Parathyroid adenoma (tissue), 2 donors: Measurements from ENCODE around the gene GSC.

Experiments used
- H2AFZ ChIP-seq: fragments of 300-600 bp; sonication (generic); one replicate; pipeline ENCODE4 v1.7.0; 2017; ENCODE audit warnings: antibody characterized with exemption, mild to moderate bottlenecking
- H3K27ac ChIP-seq: fragments of 300-600 bp; sonication (generic); one replicate; pipeline ENCODE4 v1.7.0; 2017
- H3K27me3 ChIP-seq: fragments of 300-600 bp; sonication (generic); one replicate; pipeline ENCODE4 v1.7.0; 2017; ENCODE audit warnings: low read length; ENCODE audit not compliant: control insufficient read depth, insufficient read depth
- H3K36me3 ChIP-seq: fragments of 300-600 bp; sonication (generic); one replicate; pipeline ENCODE4 v1.7.0; 2017; ENCODE audit warnings: low read length; ENCODE audit not compliant: control insufficient read depth, insufficient read depth
- H3K4me1 ChIP-seq: fragments of 300-600 bp; sonication (generic); one replicate; pipeline ENCODE4 v1.7.0; 2017; ENCODE audit warnings: control low read depth
- H3K4me2 ChIP-seq: fragments of 300-600 bp; sonication (generic); one replicate; pipeline ENCODE4 v1.7.0; 2017; ENCODE audit warnings: low read length
- H3K4me3 ChIP-seq: fragments of 300-600 bp; sonication (generic); one replicate; pipeline ENCODE4 v1.7.0; 2017; ENCODE audit warnings: low read depth, low read length
- H3K79me2 ChIP-seq: fragments of 300-600 bp; sonication (generic); one replicate; pipeline ENCODE4 v1.7.0; 2017; ENCODE audit warnings: control low read depth
- H3K9ac ChIP-seq: fragments of 300-600 bp; sonication (generic); one replicate; pipeline ENCODE4 v1.7.0; 2017; ENCODE audit warnings: mild to moderate bottlenecking
- H3K9me3 ChIP-seq: fragments of 300-600 bp; sonication (generic); one replicate; pipeline ENCODE4 v1.7.0; 2017; ENCODE audit warnings: low read length; ENCODE audit not compliant: control insufficient read depth
- TF ChIP-seq, protein P1 (sequence below): fragments of 300-600 bp; sonication (generic); IDR thresholded peaks from one replicate; pipeline ENCODE4 v1.7.0; 2017; ENCODE audit warnings: antibody characterized with exemption, mild to moderate bottlenecking
- donor health status: primary hyperparathyroidism.

Gene GSC

DNA sequence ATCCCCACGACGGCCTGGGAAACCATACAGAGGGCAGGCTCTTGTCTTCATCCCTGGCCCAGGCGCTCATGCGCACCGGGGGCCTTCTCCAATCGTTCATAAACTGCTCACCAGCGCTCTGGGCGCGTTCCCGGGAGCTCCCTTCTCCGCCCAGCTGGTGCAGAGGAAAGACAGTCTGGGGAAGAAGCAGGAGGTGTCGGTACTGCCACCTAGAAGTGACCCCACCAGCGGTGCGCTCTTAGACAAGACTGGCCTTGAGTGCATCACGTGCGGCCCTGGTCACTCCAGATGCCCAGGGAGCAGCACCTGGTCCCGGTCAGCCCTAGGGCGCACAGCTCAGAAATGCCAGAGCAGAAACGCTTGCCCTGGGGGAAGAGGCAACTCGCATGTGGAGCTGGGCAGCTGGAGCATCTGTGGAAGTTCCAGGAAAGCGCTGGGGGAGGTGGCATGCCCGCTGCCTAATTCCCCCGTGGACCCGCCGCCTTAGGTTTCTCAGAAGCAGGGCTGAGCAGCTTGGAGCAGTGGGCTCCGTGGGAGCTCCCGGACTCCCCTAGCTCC, 2.5 kb downstream of the GSC start:
- Histone ChIP-seq H3K36me3 (no peaks in the 10 kb centered on the region), H3K4me3 (no peak overlapping the region), H3K9me3 (no peaks in the 10 kb centered on the region), H3K4me1 (peaks cover 4% of the 10 kb centered on the region), H3K27ac (no peak overlapping the region), H3K79me2 (no peaks in the 10 kb centered on the region), H2AFZ (no peak overlapping the region), H3K9ac (no peak overlapping the region), H3K4me2 (no peak overlapping the region), H3K27me3 (peaks cover 10% of the 10 kb centered on the region)
- TF ChIP-seq, protein P1, sequence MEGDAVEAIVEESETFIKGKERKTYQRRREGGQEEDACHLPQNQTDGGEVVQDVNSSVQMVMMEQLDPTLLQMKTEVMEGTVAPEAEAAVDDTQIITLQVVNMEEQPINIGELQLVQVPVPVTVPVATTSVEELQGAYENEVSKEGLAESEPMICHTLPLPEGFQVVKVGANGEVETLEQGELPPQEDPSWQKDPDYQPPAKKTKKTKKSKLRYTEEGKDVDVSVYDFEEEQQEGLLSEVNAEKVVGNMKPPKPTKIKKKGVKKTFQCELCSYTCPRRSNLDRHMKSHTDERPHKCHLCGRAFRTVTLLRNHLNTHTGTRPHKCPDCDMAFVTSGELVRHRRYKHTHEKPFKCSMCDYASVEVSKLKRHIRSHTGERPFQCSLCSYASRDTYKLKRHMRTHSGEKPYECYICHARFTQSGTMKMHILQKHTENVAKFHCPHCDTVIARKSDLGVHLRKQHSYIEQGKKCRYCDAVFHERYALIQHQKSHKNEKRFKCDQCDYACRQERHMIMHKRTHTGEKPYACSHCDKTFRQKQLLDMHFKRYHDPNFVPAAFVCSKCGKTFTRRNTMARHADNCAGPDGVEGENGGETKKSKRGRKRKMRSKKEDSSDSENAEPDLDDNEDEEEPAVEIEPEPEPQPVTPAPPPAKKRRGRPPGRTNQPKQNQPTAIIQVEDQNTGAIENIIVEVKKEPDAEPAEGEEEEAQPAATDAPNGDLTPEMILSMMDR = no peak

DNA sequence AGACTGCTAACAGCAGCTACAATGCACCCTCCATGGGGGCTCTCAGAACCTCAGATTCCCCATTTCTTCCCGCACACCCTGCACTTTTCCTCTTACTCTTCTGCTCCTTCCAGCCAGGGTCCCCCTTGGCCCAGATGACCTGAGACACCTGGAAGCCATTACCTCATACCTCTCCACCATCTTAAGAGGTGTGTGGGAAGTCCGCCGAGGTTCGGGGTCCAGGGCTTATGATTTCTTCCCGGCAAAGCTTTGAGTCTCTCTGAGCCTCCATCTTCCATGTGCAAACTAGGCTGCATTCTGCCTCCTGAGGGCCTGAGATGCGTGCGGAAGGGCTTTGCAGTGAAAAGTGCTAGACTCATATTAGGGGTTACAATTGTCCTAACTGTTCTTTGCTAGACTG, 5.3 kb downstream of the GSC start:
- no peaks in the 10 kb centered on the region for H3K9me3 ChIP-seq
- no peak overlapping the region for H3K4me2 ChIP-seq
- peaks cover 2% of the 10 kb centered on the region for H3K4me1 ChIP-seq
- H2AFZ ChIP-seq = no peak overlapping the region
- no peaks in the 10 kb centered on the region for H3K79me2 ChIP-seq
- no peak overlapping the region for H3K4me3 ChIP-seq
- H3K27me3 ChIP-seq = peaks cover 9% of the 10 kb centered on the region
- no peak overlapping the region for H3K9ac ChIP-seq
- H3K36me3 ChIP-seq = no peaks in the 10 kb centered on the region
- TF ChIP-seq, protein P1 = no peak
- H3K27ac ChIP-seq = no peak overlapping the region

DNA sequence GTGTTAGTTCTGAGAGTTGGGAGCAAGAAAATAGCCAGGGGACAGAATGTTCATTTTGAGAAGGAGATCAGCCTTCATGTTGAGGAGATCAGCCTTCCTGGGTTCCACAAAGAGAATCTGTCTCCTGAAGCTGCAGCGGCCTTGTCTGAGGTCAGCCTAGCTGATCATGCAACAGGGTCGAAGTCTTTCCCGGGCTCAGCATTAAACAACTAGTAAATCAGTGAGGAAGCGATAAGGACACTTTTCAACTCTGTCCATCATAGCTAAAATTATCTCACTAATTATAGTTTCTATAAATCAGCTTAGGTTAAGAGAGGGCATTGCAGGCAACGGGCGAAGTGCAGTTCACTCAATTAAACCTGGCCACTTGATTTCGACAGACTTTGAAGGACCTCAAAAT, 7.5 kb downstream of the GSC start:
- no peak overlapping the region for H3K4me3 ChIP-seq
- no peaks in the 10 kb centered on the region for H3K4me1 ChIP-seq
- no peaks in the 10 kb centered on the region for H3K9me3 ChIP-seq
- H3K36me3 ChIP-seq = no peaks in the 10 kb centered on the region
- peaks cover 6% of the 10 kb centered on the region for H3K27me3 ChIP-seq
- H3K79me2 ChIP-seq = no peaks in the 10 kb centered on the region
- TF ChIP-seq, protein P1 = no peak
- no peak overlapping the region for H3K27ac ChIP-seq
- no peak overlapping the region for H3K4me2 ChIP-seq
- H2AFZ ChIP-seq = no peak overlapping the region
- no peak overlapping the region for H3K9ac ChIP-seq

DNA sequence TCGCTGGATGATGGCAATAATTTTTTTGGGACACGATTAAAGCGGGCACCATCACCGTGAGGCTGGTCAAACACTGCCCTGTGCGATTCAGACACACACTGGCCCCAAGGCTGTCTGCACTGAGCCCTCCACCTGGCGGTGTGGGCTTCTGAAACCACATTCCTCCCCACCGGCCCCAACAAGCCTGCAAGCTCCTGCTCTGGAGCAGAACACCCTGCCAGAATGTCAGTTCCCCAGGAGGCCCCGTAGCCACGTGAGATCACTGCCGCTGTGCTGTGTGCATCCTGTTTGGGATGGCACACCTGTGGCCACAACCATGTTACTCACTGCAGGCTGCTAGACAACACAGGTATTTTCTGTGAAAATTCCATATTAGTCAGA, 7.9 kb downstream of the GSC start:
- H3K27me3 ChIP-seq = peaks cover 4% of the 10 kb centered on the region
- H3K79me2 ChIP-seq = no peaks in the 10 kb centered on the region

More for the DNA sequence above, 7.9 kb downstream of the GSC start:
- Histone ChIP-seq H3K36me3 (no peaks in the 10 kb centered on the region), H3K9me3 (no peaks in the 10 kb centered on the region), H2AFZ (no peak overlapping the region), H3K4me1 (no peaks in the 10 kb centered on the region), H3K9ac (no peak overlapping the region), H3K4me3 (no peak overlapping the region), H3K27ac (no peak overlapping the region), H3K4me2 (no peak overlapping the region)
- TF ChIP-seq, protein P1 = no peak
